Measurements from ENCODE around the gene ADAMTSL3.
"Not testable (repeated sequence)": the region's sequence is repeated elsewhere in the genome, so short reads cannot be mapped to it uniquely, and the experiment has no call there.

The ADAMTSL3 gene

DNA sequence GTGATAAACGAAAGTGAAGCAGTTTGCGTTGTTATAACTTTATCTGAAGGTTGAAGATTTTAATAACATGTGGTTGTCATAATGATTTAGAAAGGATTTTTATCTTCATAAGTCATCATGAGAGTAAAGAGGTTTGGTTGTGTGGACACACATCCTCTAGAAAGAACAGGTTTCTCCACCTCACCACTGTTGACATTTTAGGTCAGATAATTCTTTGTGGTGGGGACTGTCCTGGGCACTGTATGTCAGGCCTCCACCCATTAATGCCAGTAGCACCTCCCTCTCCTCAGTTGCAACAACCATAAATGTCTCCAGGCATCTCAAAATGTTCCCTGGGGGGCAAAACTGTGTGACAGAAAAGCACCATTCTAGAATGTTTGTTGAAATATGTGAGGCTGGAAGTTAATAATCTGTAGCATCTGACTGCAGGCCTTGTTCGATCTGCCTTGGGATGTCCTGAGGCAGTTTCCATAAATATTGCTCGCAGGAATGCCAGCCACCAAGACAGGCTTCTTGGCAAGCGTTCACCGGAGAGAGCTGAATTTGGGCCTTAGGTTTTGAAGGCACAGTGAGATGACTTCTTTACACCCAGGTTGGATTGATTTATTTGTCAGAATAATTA lies 100.1 kb downstream of the ADAMTSL3 start:
- no peak overlapping the region for H3K4me3 ChIP-seq (ENCODE audit: low read length)
- H3K79me2 ChIP-seq (ENCODE audit: control insufficient read depth, low read length) = no peaks in the 10 kb centered on the region
- H3K27ac ChIP-seq (ENCODE audit: low read depth, low read length) = no peak overlapping the region
- TF ChIP-seq, protein P1, sequence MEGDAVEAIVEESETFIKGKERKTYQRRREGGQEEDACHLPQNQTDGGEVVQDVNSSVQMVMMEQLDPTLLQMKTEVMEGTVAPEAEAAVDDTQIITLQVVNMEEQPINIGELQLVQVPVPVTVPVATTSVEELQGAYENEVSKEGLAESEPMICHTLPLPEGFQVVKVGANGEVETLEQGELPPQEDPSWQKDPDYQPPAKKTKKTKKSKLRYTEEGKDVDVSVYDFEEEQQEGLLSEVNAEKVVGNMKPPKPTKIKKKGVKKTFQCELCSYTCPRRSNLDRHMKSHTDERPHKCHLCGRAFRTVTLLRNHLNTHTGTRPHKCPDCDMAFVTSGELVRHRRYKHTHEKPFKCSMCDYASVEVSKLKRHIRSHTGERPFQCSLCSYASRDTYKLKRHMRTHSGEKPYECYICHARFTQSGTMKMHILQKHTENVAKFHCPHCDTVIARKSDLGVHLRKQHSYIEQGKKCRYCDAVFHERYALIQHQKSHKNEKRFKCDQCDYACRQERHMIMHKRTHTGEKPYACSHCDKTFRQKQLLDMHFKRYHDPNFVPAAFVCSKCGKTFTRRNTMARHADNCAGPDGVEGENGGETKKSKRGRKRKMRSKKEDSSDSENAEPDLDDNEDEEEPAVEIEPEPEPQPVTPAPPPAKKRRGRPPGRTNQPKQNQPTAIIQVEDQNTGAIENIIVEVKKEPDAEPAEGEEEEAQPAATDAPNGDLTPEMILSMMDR (IDR thresholded peaks at IDR 0.05; ENCODE audit: low read depth, low read length, poor library complexity, severe bottlenecking) = no peak
- TF ChIP-seq EZH2phosphoT487 (IDR thresholded peaks at IDR 0.05; ENCODE audit: borderline replicate concordance, low read length) = no peak
- H4K20me1 ChIP-seq (ENCODE audit: control insufficient read depth, insufficient read depth, low read depth, low read length) = no peaks in the 10 kb centered on the region
- H3K4me1 ChIP-seq (ENCODE audit: control insufficient read depth, low read length) = no peaks in the 10 kb centered on the region
- no peaks in the 10 kb centered on the region for H3F3A ChIP-seq (ENCODE audit: control insufficient read depth, insufficient read depth)
- H3K9me2 ChIP-seq (replicated peaks; ENCODE audit: control insufficient read depth, low read length) = no peaks in the 10 kb centered on the region
- no peaks in the 10 kb centered on the region for H3K36me3 ChIP-seq (ENCODE audit: control insufficient read depth, low read length)
- no peaks in the 10 kb centered on the region for H3K9me3 ChIP-seq (ENCODE audit: control insufficient read depth, insufficient read depth, low read length)
- no peak overlapping the region for H3K4me2 ChIP-seq (ENCODE audit: low read length)
- no peaks in the 10 kb centered on the region for H3K27me3 ChIP-seq (ENCODE audit: control insufficient read depth, low read length)

DNA sequence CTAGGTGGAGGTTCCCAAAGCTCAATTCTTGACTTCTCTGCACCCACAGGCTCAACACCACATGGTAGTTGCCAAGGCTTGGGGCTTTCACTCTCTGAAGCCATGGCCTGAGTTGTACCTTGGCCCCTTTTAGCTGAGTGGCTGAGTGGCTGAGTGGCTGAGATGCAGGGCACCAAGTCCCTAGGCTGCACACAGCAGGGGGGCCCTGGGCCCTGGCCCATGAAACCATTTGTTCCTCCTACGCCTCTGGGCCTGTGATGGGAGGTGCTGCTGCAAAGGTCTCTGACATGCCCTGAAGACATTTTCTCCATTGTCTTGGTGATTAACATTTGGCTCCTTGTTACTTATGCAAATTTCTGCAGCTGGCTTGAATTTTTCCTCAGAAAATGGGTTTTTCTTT lies 103.4 kb downstream of the ADAMTSL3 start:
- not testable (repeated sequence) for H4K20me1 ChIP-seq (ENCODE audit: control insufficient read depth, insufficient read depth, low read depth, low read length); H3K4me1 ChIP-seq (ENCODE audit: control insufficient read depth, low read length); H3K79me2 ChIP-seq (ENCODE audit: control insufficient read depth, low read length); H3K27ac ChIP-seq (ENCODE audit: low read depth, low read length); H3K4me2 ChIP-seq (ENCODE audit: low read length); H3F3A ChIP-seq (ENCODE audit: control insufficient read depth, insufficient read depth); H3K9me2 ChIP-seq (replicated peaks; ENCODE audit: control insufficient read depth, low read length); H3K36me3 ChIP-seq (ENCODE audit: control insufficient read depth, low read length); H3K27me3 ChIP-seq (ENCODE audit: control insufficient read depth, low read length); H3K4me3 ChIP-seq (ENCODE audit: low read length); H3K9me3 ChIP-seq (ENCODE audit: control insufficient read depth, insufficient read depth, low read length)

DNA sequence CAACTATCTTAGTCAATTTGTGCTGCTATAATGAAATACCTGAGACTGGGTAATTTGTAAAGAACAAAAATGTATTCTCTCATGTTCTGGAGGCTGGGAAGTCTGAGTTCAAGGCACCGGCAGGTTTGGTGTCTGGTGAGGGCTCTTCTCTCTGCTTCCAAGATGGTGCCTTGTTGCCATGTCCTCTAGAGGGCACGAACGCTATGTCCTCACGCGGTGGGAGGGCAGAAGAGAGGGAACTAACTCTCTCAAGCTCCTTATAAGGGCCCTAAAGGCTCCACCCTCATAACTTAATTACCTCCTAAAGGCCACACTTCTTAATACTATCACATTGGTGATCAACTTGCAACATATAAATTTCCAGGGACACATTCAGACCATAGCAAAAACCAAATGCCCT lies 108.4 kb downstream of the ADAMTSL3 start:
- H4K20me1 ChIP-seq (ENCODE audit: control insufficient read depth, insufficient read depth, low read depth, low read length) = no peaks in the 10 kb centered on the region
- no peaks in the 10 kb centered on the region for H3K9me3 ChIP-seq (ENCODE audit: control insufficient read depth, insufficient read depth, low read length)
- H3K4me2 ChIP-seq (ENCODE audit: low read length) = no peak overlapping the region
- no peaks in the 10 kb centered on the region for H3K9me2 ChIP-seq (replicated peaks; ENCODE audit: control insufficient read depth, low read length)
- H3K4me3 ChIP-seq (ENCODE audit: low read length) = no peak overlapping the region
- no peak overlapping the region for H3K27ac ChIP-seq (ENCODE audit: low read depth, low read length)
- H3K27me3 ChIP-seq (ENCODE audit: control insufficient read depth, low read length) = no peaks in the 10 kb centered on the region
- TF ChIP-seq, protein P1 (IDR thresholded peaks at IDR 0.05; ENCODE audit: low read depth, low read length, poor library complexity, severe bottlenecking) = no peak
- TF ChIP-seq EZH2phosphoT487 (IDR thresholded peaks at IDR 0.05; ENCODE audit: borderline replicate concordance, low read length) = no peak
- H3K79me2 ChIP-seq (ENCODE audit: control insufficient read depth, low read length) = no peaks in the 10 kb centered on the region
- H3K36me3 ChIP-seq (ENCODE audit: control insufficient read depth, low read length) = no peaks in the 10 kb centered on the region
- no peaks in the 10 kb centered on the region for H3F3A ChIP-seq (ENCODE audit: control insufficient read depth, insufficient read depth)
- H3K4me1 ChIP-seq (ENCODE audit: control insufficient read depth, low read length) = no peaks in the 10 kb centered on the region

DNA sequence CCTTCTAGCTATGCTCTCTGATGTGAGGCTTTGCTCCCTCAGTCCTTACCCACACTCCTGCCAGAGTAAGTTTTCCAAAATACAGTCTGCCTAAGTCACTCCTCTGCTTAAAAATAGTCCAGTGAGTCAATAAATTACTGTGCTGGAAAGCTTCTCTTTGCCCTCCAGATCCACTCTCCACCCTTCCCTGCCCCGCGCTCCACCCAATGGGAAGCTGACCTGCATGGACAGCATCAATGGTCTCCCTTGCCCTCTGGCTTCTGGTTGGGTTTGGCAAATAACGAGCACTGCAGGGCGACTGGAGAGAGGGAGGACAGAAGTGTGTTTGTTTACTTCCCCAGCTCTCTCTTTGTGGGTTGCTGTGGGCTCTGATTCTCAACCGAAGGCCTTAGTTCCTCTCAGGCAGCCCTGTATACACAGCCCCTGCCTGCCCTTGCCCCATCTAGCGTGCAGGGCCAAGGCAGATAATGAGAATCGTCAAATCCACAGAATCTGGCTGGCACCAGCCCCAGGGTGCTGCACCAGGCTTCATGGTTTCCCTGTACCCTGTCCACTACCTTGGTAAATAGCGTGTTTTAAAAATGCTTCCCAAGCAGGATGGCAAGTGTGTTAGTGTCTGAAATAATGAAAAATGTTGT lies 110.4 kb downstream of the ADAMTSL3 start:
- H4K20me1 ChIP-seq (ENCODE audit: control insufficient read depth, insufficient read depth, low read depth, low read length) = no peaks in the 10 kb centered on the region
- H3K36me3 ChIP-seq (ENCODE audit: control insufficient read depth, low read length) = no peaks in the 10 kb centered on the region
- no peaks in the 10 kb centered on the region for H3K4me1 ChIP-seq (ENCODE audit: control insufficient read depth, low read length)
- TF ChIP-seq EZH2phosphoT487 (IDR thresholded peaks at IDR 0.05; ENCODE audit: borderline replicate concordance, low read length) = no peak
- TF ChIP-seq, protein P1 (IDR thresholded peaks at IDR 0.05; ENCODE audit: low read depth, low read length, poor library complexity, severe bottlenecking) = no peak
- no peak overlapping the region for H3K4me3 ChIP-seq (ENCODE audit: low read length)
- no peaks in the 10 kb centered on the region for H3F3A ChIP-seq (ENCODE audit: control insufficient read depth, insufficient read depth)
- H3K27ac ChIP-seq (ENCODE audit: low read depth, low read length) = no peak overlapping the region
- no peaks in the 10 kb centered on the region for H3K27me3 ChIP-seq (ENCODE audit: control insufficient read depth, low read length)
- no peak overlapping the region for H3K4me2 ChIP-seq (ENCODE audit: low read length)
- no peaks in the 10 kb centered on the region for H3K9me2 ChIP-seq (replicated peaks; ENCODE audit: control insufficient read depth, low read length)
- H3K9me3 ChIP-seq (ENCODE audit: control insufficient read depth, insufficient read depth, low read length) = no peaks in the 10 kb centered on the region
- no peaks in the 10 kb centered on the region for H3K79me2 ChIP-seq (ENCODE audit: control insufficient read depth, low read length)
